ENCODE results near the gene CREB3. TPM values are rescaled to one million over a fixed set of nuclear protein-coding genes. Genes with fewer than 3 reads are reported as not detected.

CREB3 gene
- total RNA-seq, 1 donor from 2014 or later = 19.0 TPM

DNA sequence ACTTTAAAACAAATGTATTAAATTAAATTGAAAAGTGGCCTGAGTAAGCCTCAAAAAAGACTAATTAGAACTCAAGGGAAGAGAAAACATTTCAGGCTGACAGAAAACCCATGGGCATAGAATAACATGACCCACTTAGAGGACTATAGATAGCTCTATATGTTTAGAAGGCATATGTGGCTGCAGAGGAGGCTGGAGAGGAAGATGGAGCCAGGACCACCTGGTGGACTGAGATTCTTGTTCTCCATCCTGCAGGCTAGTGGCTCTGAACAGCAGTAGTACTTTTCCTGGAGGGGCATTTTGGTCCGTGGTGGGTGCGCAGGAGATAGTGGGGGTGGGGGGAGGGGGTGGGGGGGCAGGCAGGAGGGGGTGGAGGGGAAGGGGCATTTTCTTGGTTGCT, 48.6 kb downstream of the CREB3 start:
- DNase-seq = no peak

DNA sequence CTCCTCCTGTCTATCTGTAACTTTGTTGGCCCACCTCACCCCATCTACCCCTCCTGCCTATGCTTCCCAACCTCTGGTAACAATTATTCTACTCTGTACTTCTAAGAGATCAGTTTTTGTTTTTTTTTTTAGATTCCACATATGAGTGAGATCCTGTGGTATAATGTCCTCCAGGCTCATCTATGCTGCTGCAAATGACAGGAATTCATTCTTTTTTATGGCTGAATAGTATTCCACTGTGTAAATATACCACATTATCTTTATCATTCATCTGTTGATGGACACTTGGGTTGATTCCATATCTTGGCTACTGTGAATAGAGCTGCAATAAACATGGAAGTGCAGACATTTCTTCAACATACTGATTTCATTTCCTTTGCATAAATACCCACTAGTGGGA, 51.0 kb downstream of the CREB3 start:
- no peak for DNase-seq

Small RNA genes lying within 50 kb of the gene (small RNA-seq; reads per million reads assigned to genes)
- not detected for gene MIR6853 (ENCODE audit: low replicate concordance)

Other genes with a start within 250 kb of the CREB3 start
- gene RUSC2, start 242.6 kb upstream of the CREB3 start, total RNA-seq = 11.2 TPM
- 10.5 TPM for gene TESK1, start 127.4 kb upstream of the CREB3 start, total RNA-seq
- gene CD72, start 114.3 kb upstream of the CREB3 start, total RNA-seq = 1.6 TPM
- 0.30 TPM for gene SIT1, start 81.7 kb upstream of the CREB3 start, total RNA-seq
- 94,985 TPM for gene RMRP, start 74.6 kb upstream of the CREB3 start, total RNA-seq
- gene CCDC107, start 74.4 kb upstream of the CREB3 start, total RNA-seq = 9.8 TPM
- gene ARHGEF39, start 67.5 kb upstream of the CREB3 start, total RNA-seq = 2.4 TPM
- 2.2 TPM for gene CA9, start 58.7 kb upstream of the CREB3 start, total RNA-seq
- 517 TPM for gene TPM2, start 42.7 kb upstream of the CREB3 start, total RNA-seq
- 93.7 TPM for gene TLN1, start 471 bp upstream of the CREB3 start, total RNA-seq
- gene GBA2, start 16.6 kb downstream of the CREB3 start, total RNA-seq = 32.1 TPM
- gene RGP1, start 16.6 kb downstream of the CREB3 start, total RNA-seq = 8.8 TPM
- gene MSMP, start 21.6 kb downstream of the CREB3 start, total RNA-seq = not detected
- 31.5 TPM for gene NPR2, start 58.9 kb downstream of the CREB3 start, total RNA-seq
- 1.2 TPM for gene SPAG8, start 79.6 kb downstream of the CREB3 start, total RNA-seq
- 12.3 TPM for gene HINT2, start 82.4 kb downstream of the CREB3 start, total RNA-seq
- gene FAM221B, start 96.1 kb downstream of the CREB3 start, total RNA-seq = not detected
- 3.6 TPM for gene TMEM8B, start 96.6 kb downstream of the CREB3 start, total RNA-seq
- not detected for gene OR13J1, start 137.7 kb downstream of the CREB3 start, total RNA-seq
- gene HRCT1, start 173.5 kb downstream of the CREB3 start, total RNA-seq = not detected
- 0.79 TPM for gene SPAAR, start 176.8 kb downstream of the CREB3 start, total RNA-seq
- gene OR2S2, start 225.5 kb downstream of the CREB3 start, total RNA-seq = not detected

Data from skin of body (tissue), 3 donors.